PFSK-1 (cell line): ENCODE data around the gene CDC16.

Experiments
- POLR2AphosphoS5 ChIP-seq: IDR thresholded peaks from 2 replicates; pipeline ENCODE4 v1.6.1; 2012; ENCODE audit warnings: low read depth, mild to moderate bottlenecking, control low read depth, low read length, moderate library complexity
- TAF1 ChIP-seq: IDR thresholded peaks from 2 replicates; pipeline ENCODE4 v1.6.1; 2012; ENCODE audit warnings: low read length, control low read depth, borderline replicate concordance; ENCODE audit not compliant: insufficient read depth

DNA sequence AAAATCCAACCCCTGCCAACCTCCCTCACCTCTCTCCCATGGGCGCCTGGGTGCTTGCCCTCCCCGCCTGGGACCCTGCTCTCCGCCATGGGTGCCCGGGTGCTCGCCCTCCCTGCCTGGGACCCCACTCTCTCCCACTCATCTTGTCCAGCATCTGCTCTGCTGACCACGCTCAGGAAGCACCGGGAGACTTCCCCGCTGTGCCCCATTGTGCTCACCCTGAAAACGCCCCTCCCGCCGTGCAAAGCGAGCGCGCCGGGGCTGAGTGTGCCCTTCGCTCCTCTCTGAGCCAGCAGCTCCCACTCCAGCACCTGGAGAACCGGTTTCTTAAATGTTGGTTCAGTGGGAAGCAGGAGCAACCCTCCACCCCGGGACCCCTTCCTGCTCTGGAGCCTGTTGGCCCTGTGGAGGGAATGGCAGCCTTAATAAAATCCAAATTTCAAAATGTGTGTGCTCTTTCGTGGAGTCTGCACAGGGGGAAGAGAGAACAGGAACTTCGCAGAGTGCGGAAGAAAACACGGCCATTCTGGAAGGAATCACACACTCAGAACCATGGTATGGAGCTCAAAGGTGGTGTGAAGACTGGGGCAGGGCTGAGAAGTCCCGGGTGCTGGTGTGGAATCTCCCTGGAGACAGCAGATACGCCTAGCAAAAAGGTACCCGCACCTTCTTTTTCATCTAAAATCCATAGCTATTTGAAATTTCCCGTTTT lies 23.1 kb upstream of the CDC16 start:
- TF ChIP-seq POLR2AphosphoS5 (no peak), TAF1 (no peak)
